Cardiac fibroblast (primary cell): ENCODE measurements around the gene SPTBN1.
A peak's percentile ranks its signal among the peaks of the same experiment; 100 is the strongest.

Source experiments
- DNase-seq, 2 donors: peaks; one replicate each; pipeline versions ENCODE4 v3.0.0 to v3.0.0-alpha.2; 2010; ENCODE audit warnings: low read depth in 2 of 2
- H3K4me3 ChIP-seq, 2 donors: replicated peaks in 1 of 2; 1 replicate in 1 of 2; 2 replicates in 1 of 2; pipeline ENCODE4 v1.5.1; 2011; ENCODE audit warnings: low read depth in 2 of 2, low read length in 2 of 2, mild to moderate bottlenecking in 2 of 2, moderate library complexity in 1 of 2
- TF ChIP-seq, protein P1 (sequence below): IDR thresholded peaks from one replicate; pipeline ENCODE4 v1.5.1; 2011; ENCODE audit warnings: low read depth, mild to moderate bottlenecking, low read length, inconsistent platforms

Gene SPTBN1

DNA sequence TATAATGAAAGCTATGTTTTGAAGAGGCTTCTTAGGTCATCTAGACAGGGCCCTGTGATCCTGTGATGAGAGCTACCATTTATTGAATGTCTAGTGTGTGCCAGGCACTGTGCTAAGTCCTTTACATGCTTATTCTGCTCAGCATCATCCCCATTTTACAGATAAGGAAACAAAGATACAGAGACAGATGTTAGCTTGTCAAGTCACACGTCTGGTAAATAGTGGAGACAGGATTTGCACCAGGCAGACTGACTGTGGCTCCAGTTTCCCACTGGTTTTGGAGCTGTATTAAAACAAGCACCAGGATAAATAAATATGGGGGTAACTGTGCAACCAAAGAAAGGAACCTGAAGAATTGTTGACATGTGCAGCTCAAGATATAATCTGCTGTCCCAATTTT lies 248.1 kb downstream of the SPTBN1 start:
- no peak for DNase-seq
- TF ChIP-seq, protein P1, sequence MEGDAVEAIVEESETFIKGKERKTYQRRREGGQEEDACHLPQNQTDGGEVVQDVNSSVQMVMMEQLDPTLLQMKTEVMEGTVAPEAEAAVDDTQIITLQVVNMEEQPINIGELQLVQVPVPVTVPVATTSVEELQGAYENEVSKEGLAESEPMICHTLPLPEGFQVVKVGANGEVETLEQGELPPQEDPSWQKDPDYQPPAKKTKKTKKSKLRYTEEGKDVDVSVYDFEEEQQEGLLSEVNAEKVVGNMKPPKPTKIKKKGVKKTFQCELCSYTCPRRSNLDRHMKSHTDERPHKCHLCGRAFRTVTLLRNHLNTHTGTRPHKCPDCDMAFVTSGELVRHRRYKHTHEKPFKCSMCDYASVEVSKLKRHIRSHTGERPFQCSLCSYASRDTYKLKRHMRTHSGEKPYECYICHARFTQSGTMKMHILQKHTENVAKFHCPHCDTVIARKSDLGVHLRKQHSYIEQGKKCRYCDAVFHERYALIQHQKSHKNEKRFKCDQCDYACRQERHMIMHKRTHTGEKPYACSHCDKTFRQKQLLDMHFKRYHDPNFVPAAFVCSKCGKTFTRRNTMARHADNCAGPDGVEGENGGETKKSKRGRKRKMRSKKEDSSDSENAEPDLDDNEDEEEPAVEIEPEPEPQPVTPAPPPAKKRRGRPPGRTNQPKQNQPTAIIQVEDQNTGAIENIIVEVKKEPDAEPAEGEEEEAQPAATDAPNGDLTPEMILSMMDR: no peak
- no peak overlapping the region for H3K4me3 ChIP-seq

DNA sequence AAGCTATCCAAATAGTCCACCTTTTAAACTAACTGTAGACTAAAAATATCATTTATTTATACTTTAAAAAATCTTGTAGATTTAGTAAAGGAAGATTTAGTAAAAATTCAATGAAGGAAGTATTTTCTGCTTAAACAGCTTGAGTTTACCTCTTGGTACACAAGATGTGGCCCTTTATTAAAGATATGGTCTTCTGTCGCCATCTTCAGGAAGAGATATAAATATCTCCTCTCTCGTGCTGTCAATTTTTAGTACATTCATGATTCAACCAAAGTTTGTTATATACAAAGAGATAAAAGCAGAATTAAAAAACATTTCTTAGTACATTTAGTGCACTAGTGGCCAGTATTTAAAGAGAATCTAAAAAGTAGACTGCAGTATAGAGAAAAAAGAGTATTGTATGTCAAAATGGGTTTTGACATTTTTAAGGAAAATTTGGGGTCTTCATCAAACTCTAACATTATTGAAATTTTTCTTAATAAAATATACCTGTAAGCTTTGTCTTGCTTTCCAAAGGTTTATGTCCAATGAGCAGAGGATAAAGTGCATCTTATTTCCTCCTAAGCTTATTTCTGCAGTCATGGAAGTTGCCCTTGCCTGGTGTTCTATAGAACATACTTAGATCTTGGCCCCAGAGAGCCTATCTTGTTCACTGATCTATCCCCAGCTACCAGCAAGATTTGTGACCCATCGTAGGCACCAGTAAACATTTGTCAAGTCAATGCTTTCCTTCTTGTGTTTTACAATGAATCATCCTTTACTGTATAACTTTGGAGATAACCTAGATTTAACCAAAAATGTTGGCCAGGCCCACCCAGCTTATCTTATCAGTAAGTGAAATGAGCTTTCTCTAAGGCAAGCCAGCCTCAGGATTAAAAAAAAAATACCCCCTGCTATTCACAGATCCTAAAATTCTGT lies 248.8 kb downstream of the SPTBN1 start:
- H3K4me3 ChIP-seq: no peak overlapping the region
- DNase-seq: peak; percentile 83 to 87
- TF ChIP-seq, protein P1: peak; percentile 28

DNA sequence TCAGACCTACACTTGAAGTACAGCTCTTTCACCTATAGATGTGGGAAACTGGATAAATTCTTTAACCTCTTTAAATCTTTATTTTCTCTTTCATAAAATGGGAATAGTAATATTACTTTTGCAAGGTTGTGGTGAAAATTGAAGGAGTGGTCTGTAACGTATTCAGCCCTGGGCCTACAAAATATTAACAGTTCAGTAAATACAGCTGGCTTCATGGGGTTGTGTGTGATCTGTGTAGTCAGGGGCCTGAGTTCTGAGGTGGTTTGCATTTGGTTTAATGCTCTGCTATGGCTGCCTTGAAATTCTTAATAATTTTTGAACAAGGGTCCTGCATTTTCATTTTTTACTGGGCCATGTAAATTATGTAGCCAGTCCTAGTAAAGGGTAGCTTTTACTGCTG lies 250.5 kb downstream of the SPTBN1 start:
- DNase-seq: no peak
- no peak overlapping the region for H3K4me3 ChIP-seq
- TF ChIP-seq, protein P1: no peak

DNA sequence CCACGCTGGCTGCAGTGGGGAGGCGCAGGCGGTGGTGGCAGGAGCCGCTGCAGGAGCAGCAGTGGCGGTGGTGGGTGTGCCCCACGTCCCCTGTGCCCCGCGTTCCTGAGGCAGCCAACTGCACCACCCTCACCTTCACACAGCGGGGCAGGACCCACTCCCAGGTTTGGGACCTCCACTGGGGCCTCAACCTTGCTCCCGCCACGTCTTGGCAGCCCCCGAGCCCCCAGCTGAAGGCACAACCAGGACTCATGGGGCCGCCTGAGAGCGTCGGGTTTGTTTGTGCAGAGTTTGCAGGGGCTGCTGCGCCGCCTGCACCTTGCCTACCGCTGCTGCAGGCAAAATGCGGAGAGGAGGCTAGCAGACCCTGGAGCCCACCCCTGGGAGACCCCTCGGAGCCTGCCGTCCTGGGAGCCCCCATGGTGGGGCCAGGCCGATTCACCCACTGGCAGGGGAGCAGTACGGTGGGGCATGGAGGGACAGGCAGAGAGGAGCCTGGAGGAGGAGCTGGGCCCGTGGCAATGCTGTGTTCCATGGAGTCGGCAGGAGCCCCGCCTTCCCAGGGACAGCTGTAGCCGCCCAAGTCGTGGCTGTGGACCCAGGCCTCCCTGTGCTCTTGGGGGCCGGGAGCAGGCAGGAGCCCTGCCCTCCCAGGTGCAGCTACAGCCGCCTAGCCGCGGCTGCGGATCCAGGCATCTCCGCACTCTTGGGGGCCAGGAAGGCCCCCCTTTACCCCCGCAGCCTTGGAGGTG lies 252.6 kb downstream of the SPTBN1 start:
- TF ChIP-seq, protein P1: no peak

DNA sequence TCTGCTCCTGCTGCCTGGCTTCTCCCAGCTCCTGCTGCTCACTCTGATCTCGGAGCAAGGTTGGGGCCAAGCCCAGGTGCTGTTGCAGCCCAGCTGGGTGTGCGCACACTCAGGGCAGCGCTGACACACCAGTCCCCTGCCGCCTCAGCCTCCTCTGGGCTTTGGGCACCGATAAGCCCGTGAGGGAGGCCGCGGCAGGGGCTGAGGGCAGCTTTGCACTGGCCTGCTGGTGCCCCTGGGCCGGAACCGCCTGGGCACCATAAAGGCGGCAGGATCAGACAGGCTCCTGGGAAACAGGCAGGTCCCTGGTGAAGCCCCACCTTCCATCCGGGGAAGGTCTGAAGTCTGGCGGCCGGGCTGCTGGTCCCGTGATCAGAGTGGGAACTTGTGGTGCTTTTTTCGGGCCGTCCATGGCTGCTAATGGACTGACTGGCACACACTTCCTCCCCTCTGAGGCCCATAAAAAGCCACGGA lies 253.2 kb downstream of the SPTBN1 start:
- DNase-seq: no peak
- peak overlapping the region; percentile 33 to 44 for H3K4me3 ChIP-seq
- TF ChIP-seq, protein P1: no peak

More for the DNA sequence above, 252.6 kb downstream of the SPTBN1 start:
- peak overlapping the region; percentile 33 to 44 for H3K4me3 ChIP-seq
- DNase-seq: peak in 1 of 2 donors; percentile 24

DNA sequence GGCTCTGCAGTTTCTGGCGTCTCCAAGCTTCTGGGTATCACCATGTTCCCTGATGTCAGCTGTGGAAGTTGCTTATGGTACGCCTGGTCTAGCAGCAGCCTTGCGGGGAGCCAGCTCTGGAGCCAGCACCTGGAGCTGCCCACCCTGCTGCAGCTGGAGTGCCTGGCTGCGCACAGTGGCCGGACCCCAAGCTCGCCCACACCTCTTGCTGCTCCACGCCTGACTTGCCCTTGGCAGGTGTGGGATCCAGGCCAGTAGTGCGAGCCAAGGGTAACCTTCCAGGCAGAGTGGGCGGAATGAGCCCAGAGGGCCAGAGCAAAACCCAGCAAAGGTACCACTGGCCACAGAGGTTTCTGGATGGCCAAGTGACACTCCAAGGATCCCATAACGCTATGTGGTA lies 254.1 kb downstream of the SPTBN1 start:
- H3K4me3 ChIP-seq: no peak overlapping the region
- TF ChIP-seq, protein P1: no peak
- no peak for DNase-seq
